Osteoblast (primary cell): ENCODE data around the gene PHF19. TPM values are rescaled to one million over a fixed set of nuclear protein-coding genes. Genes with fewer than 3 reads are reported as not detected.

ENCODE experiments used
- DNase-seq: peaks from one replicate; pipeline ENCODE4 v3.0.0; 2011; ENCODE audit warnings: low spot score, mixed read lengths; ENCODE audit not compliant: insufficient read length; ENCODE audit errors: missing footprints
- H2AFZ ChIP-seq: 2 replicates; pipeline ENCODE4 v1.6.0; 2011; ENCODE audit warnings: mild to moderate bottlenecking, low read length
- H3K27ac ChIP-seq: 2 replicates; pipeline ENCODE4 v1.5.1; 2011; ENCODE audit warnings: mild to moderate bottlenecking, low read depth, low read length, moderate library complexity
- H3K27me3 ChIP-seq: 2 replicates; pipeline ENCODE4 v1.6.0; 2012; ENCODE audit warnings: mild to moderate bottlenecking, control low read depth, inconsistent platforms, low read length, moderate library complexity; ENCODE audit not compliant: insufficient read depth
- H3K36me3 ChIP-seq: 2 replicates; pipeline ENCODE4 v1.5.1; 2011; ENCODE audit warnings: mild to moderate bottlenecking, low read length, control low read depth, moderate library complexity; ENCODE audit not compliant: insufficient read depth
- H3K4me1 ChIP-seq: 2 replicates; pipeline ENCODE4 v1.5.1; 2011; ENCODE audit warnings: mild to moderate bottlenecking, low read length, control low read depth, moderate library complexity; ENCODE audit not compliant: insufficient read depth
- H3K4me2 ChIP-seq: 2 replicates; pipeline ENCODE4 v1.6.0; 2011; ENCODE audit warnings: mild to moderate bottlenecking, low read length; ENCODE audit not compliant: insufficient read depth
- H3K4me3 ChIP-seq: fragments of 200-600 bp; sonication (generic); 3 replicates; pipeline ENCODE4 v1.5.1; 2012; ENCODE audit warnings: mild to moderate bottlenecking, low read length, inconsistent platforms; ENCODE audit not compliant: insufficient read depth
- H3K79me2 ChIP-seq: 2 replicates; pipeline ENCODE4 v1.6.0; 2012; ENCODE audit warnings: mild to moderate bottlenecking, low read length, control low read depth, inconsistent platforms; ENCODE audit not compliant: insufficient read depth
- H3K9me3 ChIP-seq: 2 replicates; pipeline ENCODE4 v1.5.1; 2011; ENCODE audit warnings: low read depth, low read length, control low read depth
- H4K20me1 ChIP-seq: 2 replicates; pipeline ENCODE4 v1.6.0; 2012; ENCODE audit warnings: mild to moderate bottlenecking, low read length, control low read depth; ENCODE audit not compliant: insufficient read depth
- total RNA-seq: library from RNA; depleted of rRNA; stranded (reverse); fragments of >200 nt; gene quantifications from 2 replicates; pipeline ENCODE4 v1.2.3, GENCODE V29; 2012
- TF ChIP-seq, protein P1 (sequence below): IDR thresholded peaks from 2 replicates; pipeline ENCODE4 v1.5.1; 2011; ENCODE audit warnings: mild to moderate bottlenecking, low read depth, low read length, moderate library complexity; ENCODE audit errors: extremely low read depth

PHF19 gene
- total RNA-seq, 1 donor, result 16.6 TPM

DNA sequence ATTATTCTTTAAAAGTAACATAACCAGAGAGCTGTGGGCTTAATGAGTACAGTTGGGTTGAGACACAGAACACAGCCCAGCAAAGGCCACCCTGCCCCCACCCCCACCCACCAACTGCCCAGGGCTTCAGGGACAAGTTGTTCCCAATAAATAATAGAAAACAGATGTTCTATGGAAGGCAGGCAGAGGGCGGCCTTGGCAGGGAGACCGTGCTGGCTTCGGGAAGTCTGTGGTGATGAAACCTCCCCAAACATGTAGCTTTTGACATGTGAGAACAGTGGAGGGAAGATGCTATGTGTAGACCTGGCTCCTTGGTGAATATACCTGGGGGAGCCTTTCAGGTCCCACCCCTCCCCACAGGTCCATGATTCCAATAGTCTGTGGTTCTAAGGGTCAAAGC is 39.6 kb upstream of the PHF19 start:
- TF ChIP-seq, protein P1, sequence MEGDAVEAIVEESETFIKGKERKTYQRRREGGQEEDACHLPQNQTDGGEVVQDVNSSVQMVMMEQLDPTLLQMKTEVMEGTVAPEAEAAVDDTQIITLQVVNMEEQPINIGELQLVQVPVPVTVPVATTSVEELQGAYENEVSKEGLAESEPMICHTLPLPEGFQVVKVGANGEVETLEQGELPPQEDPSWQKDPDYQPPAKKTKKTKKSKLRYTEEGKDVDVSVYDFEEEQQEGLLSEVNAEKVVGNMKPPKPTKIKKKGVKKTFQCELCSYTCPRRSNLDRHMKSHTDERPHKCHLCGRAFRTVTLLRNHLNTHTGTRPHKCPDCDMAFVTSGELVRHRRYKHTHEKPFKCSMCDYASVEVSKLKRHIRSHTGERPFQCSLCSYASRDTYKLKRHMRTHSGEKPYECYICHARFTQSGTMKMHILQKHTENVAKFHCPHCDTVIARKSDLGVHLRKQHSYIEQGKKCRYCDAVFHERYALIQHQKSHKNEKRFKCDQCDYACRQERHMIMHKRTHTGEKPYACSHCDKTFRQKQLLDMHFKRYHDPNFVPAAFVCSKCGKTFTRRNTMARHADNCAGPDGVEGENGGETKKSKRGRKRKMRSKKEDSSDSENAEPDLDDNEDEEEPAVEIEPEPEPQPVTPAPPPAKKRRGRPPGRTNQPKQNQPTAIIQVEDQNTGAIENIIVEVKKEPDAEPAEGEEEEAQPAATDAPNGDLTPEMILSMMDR, result peak; percentile 16
- H3K27ac ChIP-seq, result no peak overlapping the region
- H3K4me3 ChIP-seq, result no peak overlapping the region
- peaks cover 20% of the 10 kb centered on the region for H3K4me1 ChIP-seq
- H2AFZ ChIP-seq, result no peak overlapping the region
- H3K36me3 ChIP-seq, result peaks cover 3% of the 10 kb centered on the region
- H3K27me3 ChIP-seq, result no peaks in the 10 kb centered on the region
- no peaks in the 10 kb centered on the region for H3K79me2 ChIP-seq
- no peak overlapping the region for H3K4me2 ChIP-seq
- H4K20me1 ChIP-seq, result no peaks in the 10 kb centered on the region
- no peak for DNase-seq
- no peaks in the 10 kb centered on the region for H3K9me3 ChIP-seq

DNA sequence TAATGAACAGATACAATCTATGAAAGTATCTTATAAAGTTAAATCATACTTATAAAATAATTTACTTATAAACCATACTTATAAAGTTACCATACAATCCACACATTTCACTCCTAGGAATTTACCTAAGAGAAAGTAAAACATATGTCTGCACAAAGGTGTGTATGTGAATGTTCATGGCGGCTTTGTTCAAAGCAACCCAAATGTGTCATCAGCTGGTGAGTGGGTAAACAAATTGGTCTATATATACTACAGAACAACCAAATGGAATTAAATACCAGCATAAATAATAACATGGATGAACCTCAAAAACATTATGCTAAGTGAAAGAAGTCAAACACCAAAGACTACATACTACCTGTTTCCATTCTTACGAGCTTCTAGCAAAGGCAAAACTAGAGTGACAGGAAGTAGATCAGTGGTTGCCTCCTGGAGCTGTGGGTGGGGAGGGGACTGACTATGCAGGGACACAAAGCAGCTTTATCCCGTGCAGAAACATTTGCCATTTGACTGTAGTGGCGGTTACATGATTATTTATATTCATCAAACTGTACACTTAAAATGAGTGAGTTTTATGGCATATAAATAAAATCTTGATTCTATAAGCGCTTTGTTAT is 39.0 kb upstream of the PHF19 start:
- H2AFZ ChIP-seq, result no peak overlapping the region

DNA sequence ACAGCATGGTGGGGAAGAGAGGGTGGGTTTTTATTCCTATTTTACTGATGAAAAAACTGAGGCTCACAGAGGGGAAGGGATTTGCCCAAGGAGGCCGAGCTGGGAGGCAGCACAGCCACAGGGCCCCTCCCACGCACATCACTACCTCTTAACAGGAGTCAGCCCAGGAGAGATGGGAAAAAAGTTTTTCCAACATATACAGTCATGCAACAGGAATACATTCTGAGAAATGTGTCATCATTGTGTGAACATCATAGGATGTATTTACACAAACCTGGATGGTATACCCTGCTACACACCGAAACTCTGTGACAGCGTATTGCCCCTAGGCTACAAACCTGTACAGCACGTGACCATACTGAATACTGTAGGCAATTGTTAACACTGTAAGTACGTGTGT is 38.0 kb upstream of the PHF19 start:
- Histone ChIP-seq H3K4me2 (no peak overlapping the region), H3K27ac (no peak overlapping the region), H2AFZ (no peak overlapping the region), H3K79me2 (no peaks in the 10 kb centered on the region), H3K4me3 (no peak overlapping the region), H3K9me3 (no peaks in the 10 kb centered on the region), H4K20me1 (no peaks in the 10 kb centered on the region), H3K36me3 (peaks cover 3% of the 10 kb centered on the region), H3K27me3 (no peaks in the 10 kb centered on the region), H3K4me1 (peaks cover 21% of the 10 kb centered on the region)
- DNase-seq, result no peak
- TF ChIP-seq, protein P1, result no peak

More for the DNA sequence above, 39.0 kb upstream of the PHF19 start:
- Histone ChIP-seq H3K4me3 (no peak overlapping the region), H3K27ac (no peak overlapping the region), H4K20me1 (no peaks in the 10 kb centered on the region), H3K79me2 (no peaks in the 10 kb centered on the region), H3K4me2 (no peak overlapping the region), H3K27me3 (no peaks in the 10 kb centered on the region), H3K9me3 (no peaks in the 10 kb centered on the region), H3K4me1 (peaks cover 20% of the 10 kb centered on the region), H3K36me3 (peaks cover 3% of the 10 kb centered on the region)
- TF ChIP-seq, protein P1, result no peak
- no peak for DNase-seq

DNA sequence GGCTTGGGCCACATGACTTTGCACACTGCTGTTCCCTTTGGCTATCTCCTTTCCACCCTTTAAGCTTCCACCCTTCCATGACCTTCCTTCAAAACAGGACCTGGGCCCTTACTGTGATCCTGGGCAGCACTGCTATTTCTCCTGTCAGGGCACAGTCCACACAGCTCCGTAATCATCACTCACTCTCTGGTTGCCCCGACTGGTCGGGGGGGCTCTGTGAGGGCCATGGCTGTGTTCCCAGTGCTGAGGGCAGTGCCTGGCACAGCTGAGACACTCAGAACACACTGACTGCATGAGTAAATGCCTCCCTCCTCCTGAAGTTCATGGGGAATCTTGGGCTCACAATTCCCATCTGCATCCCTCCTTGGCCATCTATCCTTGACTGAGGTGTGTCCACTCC is 37.4 kb upstream of the PHF19 start:
- Histone ChIP-seq H3K4me2 (no peak overlapping the region), H3K4me1 (peaks cover 19% of the 10 kb centered on the region), H3K27ac (no peak overlapping the region), H3K4me3 (no peak overlapping the region), H4K20me1 (no peaks in the 10 kb centered on the region), H3K27me3 (no peaks in the 10 kb centered on the region), H2AFZ (no peak overlapping the region), H3K79me2 (no peaks in the 10 kb centered on the region), H3K9me3 (no peaks in the 10 kb centered on the region), H3K36me3 (peaks cover 3% of the 10 kb centered on the region)
- no peak for DNase-seq
- TF ChIP-seq, protein P1, result no peak
